Activated B cell treated with CpG ODN at 0.5 μM for 24 hours (primary cell): Measurements from ENCODE around the gene DENND2D. TPM values are rescaled to one million over a fixed set of nuclear protein-coding genes. Genes with fewer than 3 reads are reported as not detected.

Source experiments
- ATAC-seq: fragments of 200-7000 bp; cut with Tn5 transposase; one replicate; pipeline ENCODE4 v1.10.0; 2021; ENCODE audit warnings: low read depth, mild to moderate bottlenecking, moderate library complexity
- CTCF ChIA-PET: fragments of 350-600 bp; sonication (Branson Sonifier 250); formaldehyde crosslinking; loops from one replicate; lab custom pipeline; 2021; ENCODE audit warnings: antibody characterized with exemption; lab: Charles Lee
- POLR2A ChIA-PET: fragments of 350-600 bp; sonication (Branson Sonifier 250); formaldehyde crosslinking; loops from one replicate; lab custom pipeline; 2021; ENCODE audit warnings: antibody characterized with exemption; lab: Charles Lee
- DNase-seq: peaks from one replicate; pipeline ENCODE4 v3.0.0; 2022
- H3K27ac Mint-ChIP-seq: one replicate; pipeline ENCODE4 v1.8.0; 2020; ENCODE audit warnings: mixed read lengths
- H3K27me3 Mint-ChIP-seq: one replicate; pipeline ENCODE4 v1.8.0; 2021; ENCODE audit warnings: mixed read lengths
- H3K36me3 Mint-ChIP-seq: one replicate; pipeline ENCODE4 v1.8.0; 2021; ENCODE audit warnings: low read depth, mixed read lengths
- H3K4me1 Mint-ChIP-seq: one replicate; pipeline ENCODE4 v1.8.0; 2021; ENCODE audit warnings: mixed read lengths
- H3K4me3 Mint-ChIP-seq: one replicate; pipeline ENCODE4 v1.8.0; 2020; ENCODE audit warnings: mild to moderate bottlenecking, mixed read lengths
- H3K9me3 Mint-ChIP-seq: one replicate; pipeline ENCODE4 v1.8.0; 2020; ENCODE audit warnings: mixed read lengths
- CTCF ChIP-seq: fragments of 200-600 bp; IDR thresholded peaks from one replicate; pipeline ENCODE4 v1.8.0; 2022; ENCODE audit warnings: antibody characterized with exemption, mild to moderate bottlenecking
- intact Hi-C: fragments of 100-400 bp; cut with micrococcal nuclease; formaldehyde crosslinking; loops from one replicate; pipeline ENCODE4 v1.15.1; 2024
- total RNA-seq: library from RNA; stranded (reverse); gene quantifications from 2 replicates; pipeline ENCODE4 v1.2.3, GENCODE V29; 2022

DENND2D gene, protein sequence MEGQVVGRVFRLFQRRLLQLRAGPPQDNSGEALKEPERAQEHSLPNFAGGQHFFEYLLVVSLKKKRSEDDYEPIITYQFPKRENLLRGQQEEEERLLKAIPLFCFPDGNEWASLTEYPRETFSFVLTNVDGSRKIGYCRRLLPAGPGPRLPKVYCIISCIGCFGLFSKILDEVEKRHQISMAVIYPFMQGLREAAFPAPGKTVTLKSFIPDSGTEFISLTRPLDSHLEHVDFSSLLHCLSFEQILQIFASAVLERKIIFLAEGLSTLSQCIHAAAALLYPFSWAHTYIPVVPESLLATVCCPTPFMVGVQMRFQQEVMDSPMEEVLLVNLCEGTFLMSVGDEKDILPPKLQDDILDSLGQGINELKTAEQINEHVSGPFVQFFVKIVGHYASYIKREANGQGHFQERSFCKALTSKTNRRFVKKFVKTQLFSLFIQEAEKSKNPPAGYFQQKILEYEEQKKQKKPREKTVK
- total RNA-seq, result 48.9 and 58.6 TPM in 2 replicates

DNA sequence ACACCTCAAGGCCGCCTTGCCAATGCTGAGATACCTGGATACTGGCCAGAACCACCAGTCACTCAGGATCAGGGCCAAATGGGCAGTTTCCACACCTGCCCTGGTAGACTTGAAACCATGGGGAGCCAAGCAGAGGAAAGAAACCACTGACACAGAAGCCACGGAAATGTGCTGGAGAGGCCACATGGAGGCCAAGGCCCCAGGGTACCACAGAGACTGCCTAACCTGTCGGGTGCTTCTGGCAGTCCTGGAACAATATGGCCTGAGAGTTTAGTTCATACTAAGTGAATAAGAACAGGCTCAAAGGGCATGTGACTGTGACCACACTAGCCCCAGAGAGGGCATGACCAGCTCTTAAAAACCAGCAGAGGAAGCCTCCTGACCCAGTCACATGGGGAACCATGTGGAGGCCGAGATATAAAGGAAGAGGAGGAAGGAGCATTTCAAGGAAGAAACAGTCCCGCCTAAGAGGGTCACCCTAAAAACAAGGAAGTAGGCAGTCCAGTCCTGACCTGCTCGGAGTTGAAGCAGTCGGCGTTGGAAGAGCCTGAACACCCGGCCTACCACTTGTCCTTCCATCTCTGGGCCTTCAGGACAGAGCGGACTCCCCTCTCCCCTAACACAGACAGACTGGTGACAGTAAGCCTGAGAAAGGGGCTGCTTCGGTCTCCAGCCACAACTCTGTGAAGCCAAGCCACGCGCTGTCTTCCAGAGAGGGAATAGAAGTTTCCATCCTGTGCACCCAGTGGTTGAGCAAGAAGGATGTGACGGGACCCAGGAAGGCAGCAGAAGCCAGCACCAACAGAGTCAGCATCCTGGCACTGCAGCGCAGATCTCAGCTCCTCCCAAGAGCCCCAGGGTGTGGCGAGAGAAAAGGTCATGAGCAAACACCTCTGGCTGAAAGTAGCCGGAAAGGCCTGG lies at the start of gene DENND2D:
DENND2D (minus strand) TSS at position 766 of the 921 bp plus-strand sequence; CDS start at position 579, 187 bp downstream.
- intact Hi-C loops, result loop anchor here (5.0 kb wide), 3 partner anchors 73 to 557 kb away; partner anchors contain the start of gene DDX20
- ChIA-PET CTCF (interaction anchor here (0.9 to 2.6 kb wide), 2 partner anchors 19 to 22 kb away, joined by 5 to 29 read pairs; no protein-coding TSS in a partner anchor), POLR2A (interaction anchor here (1.1 to 3.0 kb wide), 4 partner anchors 17 to 25 kb away, joined by 3 to 22 read pairs (median 6); no protein-coding TSS in a partner anchor)
- Mint-ChIP-seq H3K27ac (peak within 1 kb of the TSS; percentile 93), H3K4me1 (peaks cover 91% of the 10 kb centered on the region), H3K27me3 (no peaks in the 10 kb centered on the region), H3K9me3 (no peaks in the 10 kb centered on the region), H3K4me3 (peak within 1 kb of the TSS; percentile 89), H3K36me3 (peaks cover 52% of the 10 kb centered on the region)
- ATAC-seq (no peak), DNase-seq (no peak)
- TF ChIP-seq CTCF, result no peak

- DNase-seq (no peak), ATAC-seq (no peak)
- Mint-ChIP-seq H3K27me3 (peaks cover 2% of the 10 kb centered on the region), H3K4me1 (no peaks in the 10 kb centered on the region), H3K9me3 (no peaks in the 10 kb centered on the region), H3K27ac (no peak overlapping the region), H3K36me3 (peaks cover 7% of the 10 kb centered on the region), H3K4me3 (no peak overlapping the region)
- CTCF ChIA-PET, result interaction anchor here (0.9 kb wide), 1 partner anchor 94 kb away, joined by 3 read pairs; no protein-coding TSS in a partner anchor
- no peak for TF ChIP-seq CTCF
- POLR2A ChIA-PET, result interaction anchor here (0.5 kb wide), 1 partner anchor 483 kb away, joined by 3 read pairs; no protein-coding TSS in a partner anchor
- intact Hi-C loops, result no loop called here
These were observed 49.5 kb upstream of the DENND2D start for GRCh38 chr1:111249960-111250359.

GRCh38 chr1:111247125-111247838 lies 46.8 kb upstream of the DENND2D start:
- Mint-ChIP-seq H3K27me3 (no peaks in the 10 kb centered on the region), H3K4me1 (no peaks in the 10 kb centered on the region), H3K36me3 (peaks cover 28% of the 10 kb centered on the region), H3K27ac (no peak overlapping the region), H3K4me3 (no peak overlapping the region), H3K9me3 (no peaks in the 10 kb centered on the region)
- ChIA-PET POLR2A (no interaction called here), CTCF (no interaction called here)
- intact Hi-C loops, result no loop called here
- no peak for TF ChIP-seq CTCF
- ATAC-seq, result no peak
- no peak for DNase-seq

GRCh38 chr1:111242805-111243523 lies 42.5 kb upstream of the DENND2D start:
- no peak for TF ChIP-seq CTCF
- ChIA-PET CTCF (no interaction called here), POLR2A (no interaction called here)
- no peak for DNase-seq
- intact Hi-C loops, result no loop called here
- no peak overlapping the region for H3K27ac Mint-ChIP-seq
- peaks cover 68% of the 10 kb centered on the region for H3K36me3 Mint-ChIP-seq
- ATAC-seq, result no peak
- no peaks in the 10 kb centered on the region for H3K4me1 Mint-ChIP-seq
- H3K9me3 Mint-ChIP-seq, result no peaks in the 10 kb centered on the region
- H3K4me3 Mint-ChIP-seq, result no peak overlapping the region
- no peaks in the 10 kb centered on the region for H3K27me3 Mint-ChIP-seq
